ENCODE data around the gene CIBAR2.

DNA sequence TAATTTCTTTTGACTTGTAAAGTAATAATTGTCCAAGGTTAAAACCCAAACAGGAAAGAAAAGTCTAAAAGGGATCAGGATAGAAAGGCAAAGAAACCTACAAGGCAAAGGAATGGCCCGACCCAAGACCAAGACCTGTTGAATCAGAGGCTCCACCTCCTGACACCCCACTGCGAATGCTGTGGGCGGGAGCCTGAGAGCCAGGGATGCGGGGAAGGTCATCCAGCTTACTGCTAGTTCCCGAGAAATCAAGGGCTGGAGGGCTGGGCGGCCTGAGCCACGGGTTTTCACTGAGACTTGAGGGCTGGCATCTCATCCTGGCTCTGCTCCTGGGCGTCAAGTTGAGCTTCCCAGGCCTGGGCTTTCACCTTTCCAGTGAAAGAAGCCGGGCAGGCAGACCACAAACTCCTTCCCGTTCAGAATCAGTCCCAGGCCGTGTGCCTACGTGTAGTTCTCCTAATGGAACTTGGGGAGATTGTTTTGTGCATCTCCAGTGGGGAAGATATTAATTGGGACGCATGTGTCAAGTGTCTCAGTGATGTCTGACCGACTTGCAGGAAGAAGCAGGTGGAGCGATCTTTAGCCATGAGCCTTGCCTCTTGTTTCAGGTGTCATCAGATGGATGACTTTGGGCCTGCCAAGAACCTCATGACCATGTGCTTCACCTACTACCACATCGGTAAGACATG is 36.9 kb downstream of the CIBAR2 start:
- no peak for TF ChIP-seq CTCF (conservative IDR thresholded peaks at IDR 0.05 in 1 of 2, IDR thresholded peaks at IDR 0.05 in 1 of 2; ENCODE audit: low read depth in 1 of 2, low read length in 2 of 2)
- TF ChIP-seq EZH2 (IDR thresholded peaks at IDR 0.05; ENCODE audit: low read length, missing control alignments), result no peak

Measured in fibroblast of lung (primary cell).